BJ (cell line): Measurements from ENCODE around the gene PPIF. TPM values are rescaled to one million over a fixed set of nuclear protein-coding genes. Genes with fewer than 3 reads are reported as not detected.

Source experiments
- CTCF ChIA-PET: fragments of 350-600 bp; formaldehyde crosslinking; extraction: SDS; loops from one replicate; lab custom pipeline; 2021; ENCODE audit warnings: antibody characterized with exemption, inconsistent platforms; lab: Yijun Ruan, JAX
- POLR2A ChIA-PET: fragments of 300-600 bp; sonication (Branson Sonifier 250); formaldehyde crosslinking; extraction: SDS; loops from one replicate; lab custom pipeline; 2021; ENCODE audit warnings: antibody characterized with exemption; lab: Charles Lee
- DNase-seq: peaks from one replicate; pipeline ENCODE4 v3.0.0-alpha.2; 2011; ENCODE audit warnings: low read depth
- H3K27me3 ChIP-seq: 2 replicates; pipeline ENCODE4 v1.6.0; 2011; ENCODE audit warnings: low read length; ENCODE audit not compliant: control insufficient read depth, insufficient read depth
- H3K36me3 ChIP-seq: 2 replicates; pipeline ENCODE4 v1.5.1; 2011; ENCODE audit warnings: low read length; ENCODE audit not compliant: control insufficient read depth, insufficient read depth
- H3K4me3 ChIP-seq: 2 replicates; pipeline ENCODE4 v1.5.1; 2011; ENCODE audit warnings: low read depth, mild to moderate bottlenecking, control low read depth, low read length
- CTCF ChIP-seq: IDR thresholded peaks from 2 replicates; pipeline ENCODE4 v1.5.1; 2011; ENCODE audit warnings: low read depth, mild to moderate bottlenecking, control low read depth, inconsistent platforms, low read length, moderate library complexity; ENCODE audit not compliant: insufficient read depth
- polyA plus RNA-seq: library from polyadenylated mRNA; depleted of rRNA; stranded (reverse); fragments of >200 nt; gene quantifications from 2 replicates; pipeline ENCODE4 v1.2.3, GENCODE V29; 2011

PPIF gene
- polyA plus RNA-seq, 1 experiment = 73.9 TPM

GRCh38 chr10:79384773-79385391 lies 37.6 kb downstream of the PPIF start:
- TF ChIP-seq CTCF = no peak
- Histone ChIP-seq H3K4me3 (no peak overlapping the region), H3K27me3 (no peaks in the 10 kb centered on the region), H3K36me3 (peaks cover 41% of the 10 kb centered on the region)
- CTCF ChIA-PET = interaction anchor here (0.6 to 1.2 kb wide), 4 partner anchors 10 to 83 kb away, joined by 3 to 4 read pairs (median 3); no protein-coding TSS in a partner anchor
- POLR2A ChIA-PET = no interaction called here
- no peak for DNase-seq

- ChIA-PET CTCF (interaction anchor here (0.6 to 0.8 kb wide), 2 partner anchors 11 to 19 kb away, joined by 3 read pairs; no protein-coding TSS in a partner anchor), POLR2A (no interaction called here)
- Histone ChIP-seq H3K36me3 (peaks cover 43% of the 10 kb centered on the region), H3K27me3 (no peaks in the 10 kb centered on the region), H3K4me3 (no peak overlapping the region)
- no peak for TF ChIP-seq CTCF
- DNase-seq = no peak
Measured at GRCh38 chr10:79385392-79385795, 38.1 kb downstream of the PPIF start.

GRCh38 chr10:79385804-79386531 lies 38.7 kb downstream of the PPIF start:
- no peak for TF ChIP-seq CTCF
- DNase-seq = no peak
- ChIA-PET POLR2A (no interaction called here), CTCF (no interaction called here)
- no peak overlapping the region for H3K4me3 ChIP-seq
- H3K27me3 ChIP-seq = no peaks in the 10 kb centered on the region
- peaks cover 47% of the 10 kb centered on the region for H3K36me3 ChIP-seq

- no peak for TF ChIP-seq CTCF
- POLR2A ChIA-PET = no interaction called here
- no peak for DNase-seq
- CTCF ChIA-PET = no interaction called here
- Histone ChIP-seq H3K27me3 (no peaks in the 10 kb centered on the region), H3K4me3 (no peak overlapping the region), H3K36me3 (peaks cover 52% of the 10 kb centered on the region)
Measured at GRCh38 chr10:79386637-79387465, 39.6 kb downstream of the PPIF start.
